ENCODE results near the gene ZNF561. TPM values are rescaled to one million over a fixed set of nuclear protein-coding genes. Genes with fewer than 3 reads are reported as not detected.

The ZNF561 gene
- total RNA-seq, 1 donor from 2014 or later: 71.8 TPM

GRCh38 chr19:9580728-9581127, 40.3 kb downstream of the ZNF561 start:
- Mint-ChIP-seq H3K4me1 (ENCODE audit: low read depth, unreplicated experiment) (peaks cover 9% of the 10 kb centered on the region), H3K36me3 (ENCODE audit: unreplicated experiment) (peaks cover 34% of the 10 kb centered on the region), H3K9me3 (ENCODE audit: unreplicated experiment) (peaks cover 12% of the 10 kb centered on the region), H3K4me3 (ENCODE audit: unreplicated experiment) (no peak overlapping the region), H3K27me3 (ENCODE audit: unreplicated experiment) (no peaks in the 10 kb centered on the region), H3K27ac (ENCODE audit: unreplicated experiment) (no peak overlapping the region)
- no peak for DNase-seq
- no peak for TF ChIP-seq CTCF (IDR thresholded peaks at IDR 0.05; ENCODE audit: partially characterized antibody, unreplicated experiment)

- peaks cover 59% of the 10 kb centered on the region for H3K36me3 Mint-ChIP-seq (ENCODE audit: unreplicated experiment)
- DNase-seq: no peak
- TF ChIP-seq CTCF (IDR thresholded peaks at IDR 0.05; ENCODE audit: partially characterized antibody, unreplicated experiment): no peak
- H3K4me1 Mint-ChIP-seq (ENCODE audit: low read depth, unreplicated experiment): peaks cover 2% of the 10 kb centered on the region
- H3K9me3 Mint-ChIP-seq (ENCODE audit: unreplicated experiment): peaks cover 33% of the 10 kb centered on the region
- H3K27ac Mint-ChIP-seq (ENCODE audit: unreplicated experiment): no peak overlapping the region
- no peaks in the 10 kb centered on the region for H3K27me3 Mint-ChIP-seq (ENCODE audit: unreplicated experiment)
- no peak overlapping the region for H3K4me3 Mint-ChIP-seq (ENCODE audit: unreplicated experiment)
Observed at GRCh38 chr19:9570255-9570654, 50.8 kb downstream of the ZNF561 start.

GRCh38 chr19:9566729-9567128, 54.3 kb downstream of the ZNF561 start:
- DNase-seq: no peak
- TF ChIP-seq CTCF (IDR thresholded peaks at IDR 0.05; ENCODE audit: partially characterized antibody, unreplicated experiment): no peak
- Mint-ChIP-seq H3K27me3 (ENCODE audit: unreplicated experiment) (peaks cover 2% of the 10 kb centered on the region), H3K9me3 (ENCODE audit: unreplicated experiment) (peaks cover 25% of the 10 kb centered on the region), H3K4me1 (ENCODE audit: low read depth, unreplicated experiment) (no peaks in the 10 kb centered on the region), H3K36me3 (ENCODE audit: unreplicated experiment) (peaks cover 69% of the 10 kb centered on the region), H3K4me3 (ENCODE audit: unreplicated experiment) (no peak overlapping the region), H3K27ac (ENCODE audit: unreplicated experiment) (no peak overlapping the region)

- DNase-seq: no peak
- peaks cover 27% of the 10 kb centered on the region for H3K9me3 Mint-ChIP-seq (ENCODE audit: unreplicated experiment)
- peaks cover 63% of the 10 kb centered on the region for H3K36me3 Mint-ChIP-seq (ENCODE audit: unreplicated experiment)
- H3K4me1 Mint-ChIP-seq (ENCODE audit: low read depth, unreplicated experiment): no peaks in the 10 kb centered on the region
- H3K27ac Mint-ChIP-seq (ENCODE audit: unreplicated experiment): peak overlapping the region; percentile 54
- H3K27me3 Mint-ChIP-seq (ENCODE audit: unreplicated experiment): peaks cover 2% of the 10 kb centered on the region
- no peak overlapping the region for H3K4me3 Mint-ChIP-seq (ENCODE audit: unreplicated experiment)
- TF ChIP-seq CTCF (IDR thresholded peaks at IDR 0.05; ENCODE audit: partially characterized antibody, unreplicated experiment): no peak
Observed at GRCh38 chr19:9565900-9566705, 54.9 kb downstream of the ZNF561 start.

Other genes with a start within 250 kb of the ZNF561 start
- 49.0 TPM for gene ZNF266, start 185.7 kb downstream of the ZNF561 start, total RNA-seq (ENCODE audit: unreplicated experiment)
- not detected for gene ZNF560, start 122.6 kb downstream of the ZNF561 start, total RNA-seq (ENCODE audit: unreplicated experiment)
- gene ZNF426, start 82.6 kb downstream of the ZNF561 start, total RNA-seq (ENCODE audit: unreplicated experiment): 24.5 TPM
- gene ZNF121, start 36.7 kb downstream of the ZNF561 start, total RNA-seq (ENCODE audit: unreplicated experiment): 50.0 TPM
- gene ZNF562, start 53.9 kb upstream of the ZNF561 start, total RNA-seq (ENCODE audit: unreplicated experiment): 71.4 TPM
- 19.0 TPM for gene ZNF846, start 147.5 kb upstream of the ZNF561 start, total RNA-seq (ENCODE audit: unreplicated experiment)
- gene FBXL12, start 197.8 kb upstream of the ZNF561 start, total RNA-seq (ENCODE audit: unreplicated experiment): 43.0 TPM
- gene UBL5, start 206.7 kb upstream of the ZNF561 start, total RNA-seq (ENCODE audit: unreplicated experiment): 324 TPM
- 110 TPM for gene PIN1, start 214.1 kb upstream of the ZNF561 start, total RNA-seq (ENCODE audit: unreplicated experiment)

Data from glutamatergic neuron (in vitro differentiated cells).